HepG2 (cell line): ENCODE measurements around the gene ERF. TPM values are rescaled to one million over a fixed set of nuclear protein-coding genes. Genes with fewer than 3 reads are reported as not detected.

Experiments used
- ATAC-seq: fragments of 200-7000 bp; cut with Tn5 transposase; 3 replicates; pipeline ENCODE4 v1.9.1; 2020; ENCODE audit warnings: mild to moderate bottlenecking, moderate library complexity
- BruUV-seq: library from RNA; stranded (reverse); fragments of 400-500 nt; replicated peaks from 2 replicates; lab custom pipeline; 2021; lab: Mats Ljungman, UMichigan
- CTCF ChIA-PET: fragments of 300-600 bp; formaldehyde crosslinking; extraction: SDS; loops from one replicate; lab custom pipeline; 2021; ENCODE audit warnings: low total read pairs, inconsistent platforms, low intra/inter-chr PET ratio; lab: Yijun Ruan, JAX
- POLR2A ChIA-PET: fragments of 350-600 bp; sonication (Branson Sonifier 250); formaldehyde crosslinking; loops from one replicate; lab custom pipeline; 2020; ENCODE audit warnings: antibody characterized with exemption, inconsistent platforms; lab: Yijun Ruan, JAX
- DNase-seq: peaks from one replicate; pipeline ENCODE4 v3.0.0-alpha.2; 2015; ENCODE audit warnings: low spot score
- FAIRE-seq: peaks from 3 replicates; lab custom pipeline; 2011; peaks lifted over from hg19 to GRCh38; lab: Jason Lieb, UNC
- H2AFZ ChIP-seq: one replicate; pipeline ENCODE4 v1.6.1; 2011; ENCODE audit warnings: low read length, inconsistent platforms
- H3K27ac ChIP-seq: fragments of 300-600 bp; 3 replicates; pipeline ENCODE4 v1.8.0; 2011; ENCODE audit warnings: mixed run types, mild to moderate bottlenecking, mixed read lengths, low read length, inconsistent platforms; ENCODE audit not compliant: insufficient read depth; ENCODE audit errors: extremely low read length
- H3K27me3 ChIP-seq, 2 experiments: fragments of 200-600 bp in 1 of 2; 2 replicates in 1 of 2; 3 replicates in 1 of 2; pipeline versions ENCODE4 v1.6.0 to v1.8.0; 2011; ENCODE audit warnings: low read length in 2 of 2, mild to moderate bottlenecking in 2 of 2, moderate library complexity in 2 of 2, inconsistent platforms in 1 of 2; ENCODE audit not compliant: insufficient read depth in 2 of 2, control insufficient read depth in 1 of 2
- H3K36me3 ChIP-seq, 2 experiments: fragments of 200-600 bp in 1 of 2; replicated peaks in 1 of 2; 2 replicates in 1 of 2; 3 replicates in 1 of 2; pipeline versions ENCODE4 v1.5.1 to v1.8.0; 2011; ENCODE audit warnings: low read length in 2 of 2, inconsistent platforms in 1 of 2; ENCODE audit not compliant: insufficient read depth in 2 of 2, control insufficient read depth in 1 of 2
- H3K4me1 ChIP-seq: 2 replicates; pipeline ENCODE4 v1.5.1; 2012; ENCODE audit warnings: low read length, inconsistent platforms; ENCODE audit not compliant: insufficient read depth
- H3K4me2 ChIP-seq: 2 replicates; pipeline ENCODE4 v1.6.0; 2011; ENCODE audit warnings: low read depth, low read length, inconsistent platforms
- H3K4me3 ChIP-seq, 3 experiments: fragments of 200-600 bp in 1 of 3; sonication (generic), shearing (Covaris generic) in 1 of 3; replicated peaks in 1 of 3; 2 replicates each; pipeline ENCODE4 v1.5.1; 2011 to 2016; ENCODE audit warnings: low read length in 3 of 3, inconsistent platforms in 2 of 3, low read depth in 2 of 3, mild to moderate bottlenecking in 2 of 3, control low read depth in 1 of 3, mixed read lengths in 1 of 3; ENCODE audit not compliant: insufficient read depth in 1 of 3
- H3K79me2 ChIP-seq: one replicate; pipeline ENCODE4 v1.6.1; 2011; ENCODE audit warnings: low read length, inconsistent platforms; ENCODE audit not compliant: insufficient read depth
- H3K9ac ChIP-seq: 2 replicates; pipeline ENCODE4 v1.6.0; 2011; ENCODE audit warnings: mild to moderate bottlenecking, low read depth, low read length, inconsistent platforms; ENCODE audit not compliant: insufficient read depth
- H3K9me3 ChIP-seq: 2 replicates; pipeline ENCODE4 v1.5.1; 2012; ENCODE audit warnings: mild to moderate bottlenecking, low read length
- H4K20me1 ChIP-seq: 2 replicates; pipeline ENCODE4 v1.6.0; 2011; ENCODE audit warnings: inconsistent platforms, mild to moderate bottlenecking, low read length, moderate library complexity; ENCODE audit not compliant: insufficient read depth
- AGO2 ChIP-seq: fragments of 200-400 bp; formaldehyde crosslinking; optimal IDR thresholded peaks from 2 replicates; pipeline ENCODE3; 2017; ENCODE audit warnings: mild to moderate bottlenecking, low read depth, low read length, moderate library complexity
- ARID4A ChIP-seq: sonication (generic); formaldehyde crosslinking; IDR thresholded peaks from 2 replicates; pipeline ENCODE4 v1.5.0; 2020; ENCODE audit warnings: mild to moderate bottlenecking, missing genetic modification reagents, borderline replicate concordance
- RBFOX2 ChIP-seq: fragments of 200-400 bp; formaldehyde crosslinking; IDR thresholded peaks from 2 replicates; pipeline ENCODE4 v1.6.1; 2017; ENCODE audit warnings: low read depth, mild to moderate bottlenecking, low read length
- WGBS: methylation state at CpG from one replicate; pipeline ENCODE4 v1.1.6; 2017; ENCODE audit warnings: low lambda C conversion rate; 5-methylcytosine and 5-hydroxymethylcytosine counted together
- in situ Hi-C: cut with HindIII; loops from 2 replicates; pipeline ENCODE4 v1.10.0; 2017; ENCODE audit warnings: low pct_unique_long_range_greater_than_20kb; ENCODE audit not compliant: extremely low pct_ligation_motif_present
- intact Hi-C: fragments of 100-400 bp; cut with micrococcal nuclease; formaldehyde crosslinking; loops from one replicate; pipeline ENCODE4 v1.10.0; 2022; ENCODE audit not compliant: unreplicated experiment
- polyA plus RNA-seq, 8 experiments: library from polyadenylated mRNA; depleted of rRNA in 3 of 8; stranded (reverse) in 7 of 8; unstranded in 1 of 8; fragments of >200 nt; fragmentation: Illumina TruSeq in 4 of 8; extraction: Trizol in 4 of 8; gene quantifications; 2 replicates each; pipeline versions ENCODE4 v1.2.1 to v1.2.3, GENCODE V29; 2011 to 2016; ENCODE audit warnings: low read depth in 4 of 8, missing spikeins in 1 of 8, mixed read lengths in 1 of 8; ENCODE audit not compliant: insufficient read depth in 1 of 8
- total RNA-seq, 5 experiments: library from RNA; depleted of rRNA; stranded (reverse); fragments of >200 nt; fragmentation: Illumina TruSeq; extraction: Trizol; gene quantifications; 2 replicates each; pipeline ENCODE4 v1.2.3, GENCODE V29; 2016; ENCODE audit warnings: low read depth in 1 of 5

Gene ERF
- total and polyA plus RNA-seq, 2 of the 13 experiments (the other 11 are each of a cell fraction or from before 2014, with no cell fraction given): 67.1 to 69.9 TPM

GRCh38 chr19:42225718-42226292 lies 29.1 kb downstream of the ERF start:
- Histone ChIP-seq H3K9ac (no peak overlapping the region), H3K79me2 (peaks cover 25% of the 10 kb centered on the region), H3K4me1 (peaks cover 46% of the 10 kb centered on the region), H3K36me3 (peaks cover 26 to 38% of the 10 kb centered on the region in 2 experiments), H2AFZ (no peak overlapping the region), H3K9me3 (no peaks in the 10 kb centered on the region), H3K27me3 (no peaks in the 10 kb centered on the region; a peak in 1 of 5 replicates), H3K4me3 (no peak overlapping the region), H4K20me1 (peaks cover 6% of the 10 kb centered on the region; the same call in 1 of the 2 replicates), H3K27ac (no peak overlapping the region), H3K4me2 (no peak overlapping the region)
- ChIA-PET POLR2A (interaction anchor here (0.8 to 2.3 kb wide), 2 partner anchors 9 to 17 kb away, joined by 3 to 9 read pairs; partner anchors contain the start of gene GSK3A), CTCF (no interaction called here)
- FAIRE-seq (no peak), DNase-seq (no peak), ATAC-seq (no peak)
- TF ChIP-seq RBFOX2 (0 out of 2 replicates have a peak, but pooled peaks have one; percentile 5), AGO2 (peak; percentile 40), ARID4A (CRISPR knock-in tag) (no peak)
- WGBS: 98% methylated on average over 25 of the region's 33 CpGs
- no TSS peak for BruUV-seq
- in situ Hi-C loops (no loop called here), intact Hi-C loops (no loop called here)
